Stomach (tissue), 4 donors: ENCODE data around the gene CCDC88C.

Experiments
- CTCF ChIP-seq, 7 experiments: fragments of 450-650 bp in 4 of 7; fragments of 200-600 bp in 3 of 7; sonication (generic) in 3 of 7; IDR thresholded peaks; one replicate each; pipeline ENCODE4 v1.5.1; 2016 to 2019; ENCODE audit warnings: antibody characterized with exemption in 7 of 7, control low read depth in 2 of 7, mild to moderate bottlenecking in 1 of 7
- EP300 ChIP-seq: sonication (generic); formaldehyde crosslinking; IDR thresholded peaks from one replicate; pipeline ENCODE4 v1.6.1; 2017; ENCODE audit warnings: antibody characterized with exemption
- POLR2A ChIP-seq, 4 donors: fragments of 450-650 bp; IDR thresholded peaks; one replicate each; pipeline ENCODE4 v1.6.1; 2016; ENCODE audit warnings: antibody characterized with exemption in 4 of 4, control low read depth in 2 of 4, mild to moderate bottlenecking in 1 of 4, moderate library complexity in 1 of 4

GRCh38 chr14:91255026-91255695 lies 162.5 kb downstream of the CCDC88C start:
- no peak for TF ChIP-seq EP300
- TF ChIP-seq CTCF (IDR thresholded peaks at IDR 0.05) = no peak
- no peak for TF ChIP-seq POLR2A (IDR thresholded peaks at IDR 0.05)
